Measurements from ENCODE around the gene TTF1. TPM values are rescaled to one million over a fixed set of nuclear protein-coding genes. Genes with fewer than 3 reads are reported as not detected.

The TTF1 gene
- total RNA-seq, 1 donor from 2014 or later, result 7.1 TPM

- H3K36me3 ChIP-seq (ENCODE audit: control insufficient read depth, insufficient read depth, low read length), result peaks cover 7% of the 10 kb centered on the region
- DNase-seq (ENCODE audit: low read depth) (no peak), FAIRE-seq (no peak)
- TF ChIP-seq CTCF (IDR thresholded peaks at IDR 0.05; ENCODE audit: insufficient read depth, low read length, severe bottlenecking), result no peak
- H3K27me3 ChIP-seq (ENCODE audit: control insufficient read depth, insufficient read depth, low read length), result no peaks in the 10 kb centered on the region
- H3K4me3 ChIP-seq (ENCODE audit: low read depth, low read length), result no peak overlapping the region
Observed at GRCh38 chr9:132401824-132402223, 4.8 kb downstream of the TTF1 start.

- no peak for FAIRE-seq
- TF ChIP-seq CTCF (IDR thresholded peaks at IDR 0.05; ENCODE audit: insufficient read depth, low read length, severe bottlenecking), result no peak
- Histone ChIP-seq H3K4me3 (ENCODE audit: low read depth, low read length) (no peak overlapping the region), H3K27me3 (ENCODE audit: control insufficient read depth, insufficient read depth, low read length) (no peaks in the 10 kb centered on the region), H3K36me3 (ENCODE audit: control insufficient read depth, insufficient read depth, low read length) (peaks cover 16% of the 10 kb centered on the region)
- DNase-seq (ENCODE audit: low read depth), result no peak
Observed at GRCh38 chr9:132395560-132395959, 11.1 kb downstream of the TTF1 start.

- peaks cover 19% of the 10 kb centered on the region for H3K36me3 ChIP-seq (ENCODE audit: control insufficient read depth, insufficient read depth, low read length)
- peak; percentile 13 for FAIRE-seq
Observed at GRCh38 chr9:132391449-132391848, 15.2 kb downstream of the TTF1 start.

GRCh38 chr9:132390966-132391365, 15.7 kb downstream of the TTF1 start:
- FAIRE-seq (no peak), DNase-seq (ENCODE audit: low read depth) (no peak)
- no peaks in the 10 kb centered on the region for H3K27me3 ChIP-seq (ENCODE audit: control insufficient read depth, insufficient read depth, low read length)
- TF ChIP-seq CTCF (IDR thresholded peaks at IDR 0.05; ENCODE audit: insufficient read depth, low read length, severe bottlenecking), result no peak
- H3K36me3 ChIP-seq (ENCODE audit: control insufficient read depth, insufficient read depth, low read length), result peaks cover 17% of the 10 kb centered on the region
- no peak overlapping the region for H3K4me3 ChIP-seq (ENCODE audit: low read depth, low read length)

More at GRCh38 chr9:132391449-132391848, 15.2 kb downstream of the TTF1 start:
- Histone ChIP-seq H3K4me3 (ENCODE audit: low read depth, low read length) (no peak overlapping the region), H3K27me3 (ENCODE audit: control insufficient read depth, insufficient read depth, low read length) (no peaks in the 10 kb centered on the region)
- no peak for DNase-seq (ENCODE audit: low read depth)
- TF ChIP-seq CTCF (IDR thresholded peaks at IDR 0.05; ENCODE audit: insufficient read depth, low read length, severe bottlenecking), result no peak

GRCh38 chr9:132387133-132387532, 19.5 kb downstream of the TTF1 start:
- TF ChIP-seq CTCF (IDR thresholded peaks at IDR 0.05; ENCODE audit: insufficient read depth, low read length, severe bottlenecking), result no peak
- Histone ChIP-seq H3K4me3 (ENCODE audit: low read depth, low read length) (no peak overlapping the region), H3K27me3 (ENCODE audit: control insufficient read depth, insufficient read depth, low read length) (no peaks in the 10 kb centered on the region), H3K36me3 (ENCODE audit: control insufficient read depth, insufficient read depth, low read length) (peaks cover 16% of the 10 kb centered on the region)
- DNase-seq (ENCODE audit: low read depth) (no peak), FAIRE-seq (no peak)

GRCh38 chr9:132384376-132384775, 22.3 kb downstream of the TTF1 start:
- Histone ChIP-seq H3K27me3 (ENCODE audit: control insufficient read depth, insufficient read depth, low read length) (no peaks in the 10 kb centered on the region), H3K4me3 (ENCODE audit: low read depth, low read length) (no peak overlapping the region), H3K36me3 (ENCODE audit: control insufficient read depth, insufficient read depth, low read length) (peaks cover 9% of the 10 kb centered on the region)
- FAIRE-seq (no peak), DNase-seq (ENCODE audit: low read depth) (no peak)
- TF ChIP-seq CTCF (IDR thresholded peaks at IDR 0.05; ENCODE audit: insufficient read depth, low read length, severe bottlenecking), result no peak
